T-helper 9 cell (primary cell): ENCODE results near the gene CHRDL2.
"Not testable (repeated sequence)": the region's sequence is repeated elsewhere in the genome, so short reads cannot be mapped to it uniquely, and the experiment has no call there.

ENCODE experiments used
- DNase-seq: peaks from one replicate; pipeline ENCODE4 v3.0.0-alpha.2; 2020
- total RNA-seq, 2 donors: gene quantifications; one replicate each; lab custom pipeline; 2026; lab: John Stamatoyannopoulos, UW

Gene CHRDL2
- total RNA-seq = 0 reads per million in 2 donors

GRCh38 chr11:74731301-74732094, at the start of gene CHRDL2:
TSS of gene CHRDL2 (minus strand) at chr11:74731426. CDS start at chr11:74730888, 538 bp downstream.
- DNase-seq = no peak

GRCh38 chr11:74780248-74781005, 49.2 kb upstream of the CHRDL2 start:
- DNase-seq = no peak

GRCh38 chr11:74778581-74778980, 47.4 kb upstream of the CHRDL2 start:
- no peak for DNase-seq

- no peak for DNase-seq
These were observed 46.7 kb upstream of the CHRDL2 start for GRCh38 chr11:74777877-74778276.

- DNase-seq = no peak
These were observed 45.8 kb upstream of the CHRDL2 start for GRCh38 chr11:74777038-74777437.

- DNase-seq = no peak
These were observed 45.3 kb upstream of the CHRDL2 start for GRCh38 chr11:74776546-74776945.

- DNase-seq = no peak
These were observed 44.5 kb upstream of the CHRDL2 start for GRCh38 chr11:74775762-74776161.

- no peak for DNase-seq
These were observed 42.2 kb upstream of the CHRDL2 start for GRCh38 chr11:74773476-74773875.

GRCh38 chr11:74771139-74771538, 39.9 kb upstream of the CHRDL2 start:
- no peak for DNase-seq

GRCh38 chr11:74770456-74770855, 39.2 kb upstream of the CHRDL2 start:
- DNase-seq = no peak

GRCh38 chr11:74769055-74769707, 38.0 kb upstream of the CHRDL2 start:
- no peak for DNase-seq

GRCh38 chr11:74768172-74768651, 37.0 kb upstream of the CHRDL2 start:
- DNase-seq = not testable (repeated sequence)

GRCh38 chr11:74766905-74767304, 35.7 kb upstream of the CHRDL2 start:
- DNase-seq = no peak

GRCh38 chr11:74756571-74756970, 25.3 kb upstream of the CHRDL2 start:
- no peak for DNase-seq

GRCh38 chr11:74755395-74755995, 24.3 kb upstream of the CHRDL2 start:
- DNase-seq = no peak

GRCh38 chr11:74754507-74755252, 23.5 kb upstream of the CHRDL2 start:
- no peak for DNase-seq

GRCh38 chr11:74751303-74751702, 20.1 kb upstream of the CHRDL2 start:
- DNase-seq = no peak

GRCh38 chr11:74750598-74750997, 19.4 kb upstream of the CHRDL2 start:
- DNase-seq = not testable (repeated sequence)

GRCh38 chr11:74749965-74750296, 18.7 kb upstream of the CHRDL2 start:
- no peak for DNase-seq

- peak; percentile 34 for DNase-seq
These were observed 18.1 kb upstream of the CHRDL2 start for GRCh38 chr11:74749127-74749964.
